T1000 (cell line): ENCODE measurements around the gene CFAP251.
A peak's percentile ranks its signal among the peaks of the same experiment; 100 is the strongest.

Experiments
- DNase-seq: peaks from one replicate; lab custom pipeline; 2025; ENCODE audit warnings: mixed read lengths; lab: John Stamatoyannopoulos, UW

CFAP251 gene

GRCh38 chr12:122001466-122002209 is 83.2 kb downstream of the CFAP251 start:
- no peak for DNase-seq

DNA sequence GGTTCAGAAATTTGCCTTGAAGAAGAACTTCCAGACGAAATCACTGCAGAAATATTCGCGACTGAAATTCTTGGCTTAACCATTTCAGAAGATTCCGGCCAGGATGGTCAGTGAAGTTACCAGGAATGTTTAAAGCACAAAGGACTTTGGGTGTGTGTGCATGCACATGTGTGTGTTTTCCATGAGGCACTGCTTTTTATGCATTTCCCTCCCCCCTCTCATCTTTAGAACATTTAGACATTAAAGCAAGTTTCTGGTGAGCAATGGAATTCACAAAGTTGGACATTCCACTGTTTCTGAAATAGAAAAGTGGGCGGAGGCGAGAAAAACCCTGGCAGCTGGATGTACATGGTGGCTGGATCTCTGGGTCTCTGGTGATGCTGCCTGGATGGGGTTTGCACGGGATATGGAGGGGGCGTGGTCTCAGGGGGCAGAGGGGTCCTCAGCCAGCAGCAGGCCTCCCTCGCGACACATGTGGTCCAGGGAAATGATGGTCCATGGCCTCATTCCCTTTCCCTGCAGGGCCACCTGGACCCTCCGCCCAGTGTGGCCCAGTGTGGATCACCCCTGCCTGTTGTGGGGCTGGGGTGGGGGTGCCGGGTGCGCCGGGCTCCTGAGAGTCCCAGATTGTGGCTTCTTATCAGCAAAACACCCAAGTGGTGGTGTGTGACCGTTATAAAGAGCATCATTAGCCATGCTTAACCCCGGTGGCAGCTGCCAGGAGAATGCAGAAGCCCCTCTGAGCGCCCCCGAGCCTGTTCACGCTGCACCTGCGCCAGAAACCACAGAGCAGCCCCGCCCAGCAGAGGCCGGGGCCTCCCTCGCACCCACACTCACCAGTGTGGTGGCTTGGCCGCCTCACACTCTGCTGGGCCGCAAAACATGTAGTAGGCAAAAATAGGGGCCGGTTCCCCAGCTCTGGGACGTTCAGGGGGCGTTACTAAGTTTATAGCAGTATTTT is 85.5 kb downstream of the CFAP251 start:
- no peak for DNase-seq

DNA sequence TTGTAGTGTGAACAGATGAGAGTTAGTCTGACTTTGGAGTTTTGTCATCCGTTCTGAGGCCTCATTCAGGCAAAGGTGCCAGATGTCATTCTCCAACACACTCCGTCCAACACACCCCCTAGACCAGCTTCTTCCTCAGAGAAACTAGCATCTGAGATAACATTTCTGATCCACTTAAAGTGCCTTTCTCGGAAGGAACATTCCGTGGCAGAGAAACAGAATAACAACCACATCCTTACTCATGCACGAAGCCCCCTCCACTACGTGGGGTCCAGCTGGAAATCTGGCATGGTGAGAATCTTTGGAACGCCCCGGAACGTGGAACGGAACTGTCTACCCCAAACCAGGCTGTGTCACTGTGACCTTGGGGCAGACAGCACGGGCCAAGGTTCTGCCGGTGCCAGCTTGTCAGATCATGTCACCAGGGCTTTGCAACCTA is 86.3 kb downstream of the CFAP251 start:
- no peak for DNase-seq

GRCh38 chr12:122005252-122005776 is 86.9 kb downstream of the CFAP251 start:
- DNase-seq = no peak

GRCh38 chr12:122006186-122006926 is 88.0 kb downstream of the CFAP251 start:
- no peak for DNase-seq

DNA sequence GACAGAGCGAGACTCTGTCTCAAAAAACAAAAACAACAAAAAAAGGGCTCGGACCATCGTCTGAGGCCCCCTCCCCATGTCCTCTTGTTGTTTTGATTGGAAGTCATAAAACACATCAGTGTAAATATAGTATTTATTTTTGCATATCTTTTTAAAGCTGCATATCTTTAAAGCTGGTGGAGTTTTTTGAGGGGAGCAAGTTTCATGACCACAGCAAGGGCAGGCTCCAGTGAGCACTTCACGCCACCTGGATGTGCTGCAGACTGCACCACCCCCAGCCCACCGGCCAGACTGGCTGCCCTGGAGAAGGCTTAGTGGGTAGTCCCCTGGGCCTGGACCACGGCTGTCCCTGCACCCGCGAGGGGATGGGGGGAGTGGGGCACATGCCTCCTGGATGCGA is 91.3 kb downstream of the CFAP251 start:
- DNase-seq = no peak

DNA sequence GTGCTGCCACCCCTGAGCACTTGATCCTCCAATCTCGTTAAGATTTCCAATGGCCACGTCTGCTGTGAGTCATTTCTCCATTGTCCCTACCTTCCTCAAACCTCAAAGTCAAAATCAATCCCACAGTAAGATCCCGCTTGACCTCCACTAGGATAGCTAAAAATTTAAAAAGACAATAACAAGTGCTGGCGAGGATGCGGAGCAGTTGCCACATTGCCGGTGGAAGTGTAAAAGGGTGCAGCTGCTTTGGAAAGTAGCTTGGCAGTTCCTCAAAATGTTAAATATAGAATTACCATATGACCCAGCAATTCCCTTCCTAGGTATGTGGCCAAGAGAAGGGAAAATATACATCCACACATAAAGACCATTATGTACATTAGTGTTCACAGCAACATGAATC is 93.8 kb downstream of the CFAP251 start:
- DNase-seq = no peak

GRCh38 chr12:122013136-122013535 is 94.7 kb downstream of the CFAP251 start:
- no peak for DNase-seq

DNA sequence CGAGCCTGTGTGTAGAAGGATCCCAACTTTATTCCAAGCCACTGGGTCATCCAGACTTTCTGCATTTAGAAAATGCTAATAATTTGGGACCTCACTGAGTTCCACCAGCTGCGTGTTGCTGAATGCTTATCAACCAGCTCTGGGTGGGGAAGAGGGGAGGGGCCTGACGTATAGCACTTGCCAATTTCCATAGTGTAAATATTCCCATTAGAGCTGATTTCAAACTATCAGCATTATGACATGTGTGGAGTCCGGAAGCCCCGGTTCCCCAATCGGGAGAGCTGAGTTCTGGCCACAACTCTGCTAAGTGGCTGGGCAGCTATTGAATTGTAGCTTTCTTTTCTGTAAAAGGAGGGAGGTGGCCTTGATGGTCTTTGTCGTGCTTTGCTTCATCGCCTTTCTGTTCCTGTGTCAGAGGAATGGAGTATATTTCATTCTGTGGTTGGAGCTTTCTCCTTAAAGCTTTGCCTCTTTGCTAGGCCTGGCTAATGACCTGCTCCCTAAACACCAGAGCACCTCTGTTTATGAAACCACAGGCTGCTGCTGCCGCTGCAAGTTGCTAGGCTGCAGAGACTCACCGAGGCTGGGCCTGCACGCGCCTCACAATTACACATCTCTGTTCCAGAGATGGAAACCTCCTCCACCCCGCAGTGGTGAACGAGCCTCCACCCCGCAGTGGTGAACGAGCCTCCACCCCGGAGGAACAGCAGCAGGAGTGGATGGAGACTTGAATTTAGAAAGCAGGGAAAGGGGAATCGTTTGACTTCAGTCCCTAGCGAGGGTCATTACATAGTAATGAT is 95.6 kb downstream of the CFAP251 start:
- no peak for DNase-seq

DNA sequence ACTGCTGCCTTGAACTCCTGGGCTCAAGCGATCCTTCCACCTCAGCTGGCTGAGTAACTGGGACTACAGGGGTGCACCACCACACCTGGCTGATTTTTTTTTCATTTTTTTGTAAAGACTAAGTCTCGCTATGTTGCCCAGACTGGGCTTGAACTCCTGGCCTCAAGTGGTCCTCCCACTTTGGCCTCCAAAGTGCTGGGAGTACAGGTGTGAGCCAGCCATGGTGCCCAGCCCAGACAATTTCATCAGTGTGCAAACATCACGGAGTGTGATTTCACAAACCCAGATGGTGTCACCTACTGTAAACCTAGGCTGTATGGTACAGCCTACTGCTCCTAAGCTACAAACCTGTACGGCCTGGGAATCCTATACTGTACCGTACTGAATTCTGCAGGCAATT is 96.4 kb downstream of the CFAP251 start:
- no peak for DNase-seq

DNA sequence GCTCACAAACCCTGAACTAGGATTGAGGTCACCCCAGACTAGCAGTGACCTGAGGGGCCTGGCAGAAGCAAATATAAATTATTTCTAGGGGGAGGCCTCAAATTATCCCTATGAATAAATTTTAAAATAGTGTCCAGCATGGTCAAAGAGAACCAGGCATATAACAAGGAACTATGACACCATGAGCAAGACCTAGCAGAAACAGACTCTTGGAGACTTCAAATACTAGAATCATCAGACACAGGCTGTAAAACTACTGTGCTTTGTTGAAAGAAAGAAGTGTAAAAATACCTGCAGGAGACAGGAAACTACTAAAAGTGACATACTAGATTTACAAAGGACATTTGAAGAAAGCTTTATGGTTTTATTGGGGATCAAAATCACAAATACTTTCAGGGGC is 100.1 kb downstream of the CFAP251 start:
- DNase-seq = no peak

DNA sequence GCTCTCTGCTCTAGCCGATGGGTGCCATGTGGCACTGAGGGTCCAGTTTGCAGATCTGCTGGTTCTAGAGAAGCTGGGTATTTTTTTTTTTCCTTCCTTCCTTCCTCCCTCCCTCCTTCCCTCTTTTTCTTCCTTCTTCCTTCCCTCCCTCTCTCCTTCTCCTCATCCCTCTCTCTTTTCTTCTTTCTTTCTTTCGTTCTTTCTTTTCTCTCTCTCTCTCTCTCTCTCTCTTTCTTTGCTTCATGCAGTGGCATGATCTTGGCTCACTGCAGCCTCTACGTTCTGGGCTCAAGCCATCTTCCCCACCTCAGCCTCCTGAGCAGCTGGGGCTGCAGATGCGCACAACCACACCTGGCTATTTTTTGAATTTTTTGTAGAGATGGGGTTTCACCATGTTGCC is 100.5 kb downstream of the CFAP251 start:
- no peak for DNase-seq

GRCh38 chr12:122020795-122021192 is 102.4 kb downstream of the CFAP251 start:
- DNase-seq = no peak

DNA sequence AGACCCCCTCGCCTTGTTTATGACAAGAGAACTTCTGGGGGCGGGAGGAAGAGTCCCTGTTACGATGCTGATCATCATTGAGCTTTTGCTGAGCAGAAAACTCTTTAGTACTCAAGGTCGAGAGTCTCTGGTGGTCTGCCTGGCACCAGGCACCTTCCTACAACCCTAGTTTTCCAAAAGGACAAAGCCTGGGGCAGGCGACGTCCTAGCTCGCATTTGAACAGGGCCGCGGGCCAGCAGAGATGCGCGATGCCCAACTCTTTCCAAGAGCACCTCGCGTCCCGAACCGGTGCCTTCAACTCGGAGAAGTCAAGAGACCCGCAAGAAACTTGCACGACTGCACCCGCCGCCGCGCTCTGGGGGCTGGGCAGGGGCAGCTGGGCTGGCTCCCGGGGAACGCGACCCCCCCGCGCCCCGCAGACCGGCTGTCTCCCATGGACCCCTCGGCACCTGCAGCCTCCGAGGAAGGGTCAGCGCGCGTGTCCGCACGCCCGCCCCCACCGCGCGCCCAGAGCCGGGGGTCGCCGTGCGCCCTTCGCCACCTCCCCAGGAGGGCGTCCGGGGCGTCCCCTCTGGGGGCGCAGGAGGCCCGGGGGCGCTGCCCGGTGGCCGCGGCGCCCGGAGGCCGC is 102.9 kb downstream of the CFAP251 start:
- DNase-seq = no peak

DNA sequence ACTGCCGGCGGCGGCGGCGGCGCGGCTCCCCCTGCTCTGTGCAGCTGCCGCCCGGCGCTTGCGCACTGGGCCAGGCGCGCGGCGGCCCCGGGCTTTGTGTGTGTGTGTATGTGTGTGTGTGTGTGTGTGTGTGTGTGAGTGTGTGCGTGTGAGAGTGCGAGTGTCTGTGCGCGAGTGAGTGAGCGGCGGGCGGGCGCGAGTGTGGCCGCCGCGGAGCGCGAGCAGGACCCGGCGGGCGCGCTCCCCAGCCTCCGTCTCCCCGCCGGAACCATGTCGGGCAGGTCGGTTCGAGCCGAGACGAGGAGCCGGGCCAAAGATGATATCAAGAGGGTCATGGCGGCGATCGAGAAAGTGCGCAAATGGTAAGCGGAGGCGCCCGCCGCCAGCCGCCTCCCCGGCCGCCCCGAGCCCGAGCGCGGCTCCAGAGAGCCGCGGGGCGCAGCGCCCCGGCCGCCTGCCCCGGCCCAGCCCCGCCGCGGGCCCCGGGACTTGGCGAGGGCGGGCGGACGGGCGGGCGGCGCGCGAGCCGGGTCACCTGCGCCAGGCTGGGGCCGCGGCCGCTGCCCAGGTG is 103.5 kb downstream of the CFAP251 start, which contains the start of gene BCL7A:
Gene BCL7A (plus strand): TSS at position 63 of the 571 bp plus-strand sequence. CDS start 208 bp downstream, at position 271.
- DNase-seq = peak; percentile 70

DNA sequence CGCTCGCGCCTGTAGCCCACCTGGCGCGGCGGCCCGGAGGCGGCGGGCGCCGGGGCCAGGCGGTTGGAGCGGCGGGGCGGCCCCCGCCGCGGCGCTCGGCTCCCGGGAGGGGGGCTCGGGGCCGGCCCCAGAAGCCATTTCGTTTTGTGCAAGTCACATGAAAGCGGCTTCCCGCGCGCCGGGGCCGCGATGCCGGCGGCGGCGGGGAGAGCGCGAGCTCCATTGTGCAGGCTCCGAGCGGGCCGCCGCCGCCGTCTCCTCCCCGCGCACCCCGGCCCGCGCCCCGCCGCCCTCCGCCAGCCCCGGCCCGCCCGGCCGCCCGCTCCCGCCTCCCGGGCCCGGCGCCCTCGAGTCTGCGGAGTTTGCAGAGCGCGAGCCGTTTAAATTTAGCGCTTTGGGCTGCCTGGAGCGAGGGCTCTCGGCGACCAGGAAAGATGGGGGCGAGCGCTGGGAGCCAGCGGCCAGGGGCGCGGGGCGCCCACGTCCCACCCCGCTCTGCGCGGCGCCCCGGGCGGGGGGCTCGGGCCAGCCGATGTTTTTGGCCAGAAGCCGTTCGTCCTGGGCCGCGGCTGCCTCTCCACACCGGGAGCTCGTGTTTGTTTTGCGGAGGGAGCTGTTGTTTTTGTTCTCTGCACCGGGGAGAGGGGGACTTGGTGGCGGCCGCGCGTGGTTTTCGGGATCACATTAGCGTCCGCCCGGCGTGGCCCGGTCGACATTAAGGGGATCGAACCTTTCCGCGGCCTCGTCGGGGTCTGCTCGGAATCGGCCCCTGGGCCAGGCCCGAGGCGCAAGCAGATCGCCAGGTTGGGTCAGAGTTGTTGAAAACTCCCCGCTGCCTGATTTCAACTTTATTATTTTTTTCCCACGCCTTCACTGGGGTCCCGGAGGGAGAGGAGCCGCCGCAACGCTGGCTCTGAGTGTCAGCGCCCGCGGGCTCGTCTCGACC is 104.3 kb downstream of the CFAP251 start:
- no peak for DNase-seq

- DNase-seq = no peak
Measured at GRCh38 chr12:122023339-122024131, 105.1 kb downstream of the CFAP251 start.

DNA sequence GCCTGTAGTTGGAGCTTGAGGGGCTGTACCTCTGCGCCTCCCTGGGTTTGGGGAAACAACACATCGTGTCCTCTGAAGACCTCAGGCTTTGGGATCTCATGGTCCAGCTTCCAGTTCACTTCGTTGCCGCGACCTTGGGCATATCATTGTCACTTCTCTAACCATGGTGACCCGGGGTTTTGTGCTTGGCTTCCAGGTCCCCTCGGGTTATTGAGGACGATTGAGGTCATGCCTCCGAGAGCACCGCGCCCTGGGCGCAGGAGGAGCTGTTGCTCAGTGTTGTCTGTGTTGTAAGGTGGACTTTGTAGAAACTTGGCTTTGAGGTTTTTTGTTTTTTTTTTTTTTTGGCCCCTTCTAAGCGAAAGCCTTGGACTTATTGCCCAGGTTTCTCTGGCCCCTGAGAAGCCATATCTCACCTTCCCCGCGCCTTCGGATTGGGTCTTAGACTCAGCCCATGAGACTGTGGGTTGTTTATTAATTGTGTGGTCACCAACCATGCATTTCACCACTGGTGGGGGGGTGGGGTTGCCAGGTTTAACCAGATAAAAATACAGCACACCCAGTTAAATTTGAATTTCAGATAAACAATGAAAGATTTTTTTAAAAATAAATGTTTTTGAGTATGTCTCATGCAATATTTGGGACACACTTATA is 105.9 kb downstream of the CFAP251 start:
- no peak for DNase-seq
